ENCODE measurements around the gene ZNF486. TPM values are rescaled to one million over a fixed set of nuclear protein-coding genes. Genes with fewer than 3 reads are reported as not detected.
"Not testable (repeated sequence)": the region's sequence is repeated elsewhere in the genome, so short reads cannot be mapped to it uniquely, and the experiment has no call there.

Gene ZNF486
- total and polyA plus RNA-seq, 2 donors from 2014 or later = 2.6 to 12.9 TPM

GRCh38 chr19:20167651-20168122 is 673 bp downstream of the ZNF486 start:
- TF ChIP-seq, protein P1, sequence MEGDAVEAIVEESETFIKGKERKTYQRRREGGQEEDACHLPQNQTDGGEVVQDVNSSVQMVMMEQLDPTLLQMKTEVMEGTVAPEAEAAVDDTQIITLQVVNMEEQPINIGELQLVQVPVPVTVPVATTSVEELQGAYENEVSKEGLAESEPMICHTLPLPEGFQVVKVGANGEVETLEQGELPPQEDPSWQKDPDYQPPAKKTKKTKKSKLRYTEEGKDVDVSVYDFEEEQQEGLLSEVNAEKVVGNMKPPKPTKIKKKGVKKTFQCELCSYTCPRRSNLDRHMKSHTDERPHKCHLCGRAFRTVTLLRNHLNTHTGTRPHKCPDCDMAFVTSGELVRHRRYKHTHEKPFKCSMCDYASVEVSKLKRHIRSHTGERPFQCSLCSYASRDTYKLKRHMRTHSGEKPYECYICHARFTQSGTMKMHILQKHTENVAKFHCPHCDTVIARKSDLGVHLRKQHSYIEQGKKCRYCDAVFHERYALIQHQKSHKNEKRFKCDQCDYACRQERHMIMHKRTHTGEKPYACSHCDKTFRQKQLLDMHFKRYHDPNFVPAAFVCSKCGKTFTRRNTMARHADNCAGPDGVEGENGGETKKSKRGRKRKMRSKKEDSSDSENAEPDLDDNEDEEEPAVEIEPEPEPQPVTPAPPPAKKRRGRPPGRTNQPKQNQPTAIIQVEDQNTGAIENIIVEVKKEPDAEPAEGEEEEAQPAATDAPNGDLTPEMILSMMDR (IDR thresholded peaks at IDR 0.05; ENCODE audit: borderline replicate concordance, extremely low read depth, insufficient read depth) = no peak
- Histone ChIP-seq H3K4me1 (ENCODE audit: control insufficient read depth in 2 of 3, insufficient read depth in 2 of 3, low read depth in 1 of 3, low read length in 3 of 3) (peaks cover 0 to 4% (median 3%) of the 10 kb centered on the region in 3 donors), H3K27ac (ENCODE audit: low read depth in 2 of 2, low read length in 2 of 2) (peak overlapping the region; percentile 29 to 44), H3K9me3 (ENCODE audit: control insufficient read depth in 2 of 3, insufficient read depth in 1 of 3, low read length in 3 of 3) (no peaks in the 10 kb centered on the region), H3K9ac (ENCODE audit: low read length in 3 of 3) (peak overlapping the region in 2 of 3 donors; percentile 60 to 93), H3K4me3 (ENCODE audit: low read length in 3 of 3) (peak overlapping the region; percentile 78 to 96 (median 82)), H3K36me3 (ENCODE audit: control insufficient read depth in 2 of 3, insufficient read depth in 3 of 3, low read length in 3 of 3) (peaks cover 0 to 2% (median 0%) of the 10 kb centered on the region in 3 donors), H3K27me3 (ENCODE audit: control insufficient read depth, insufficient read depth, low read length) (no peaks in the 10 kb centered on the region)
- no peak for FAIRE-seq
- peak in 2 of 5 donors; percentile 48 to 57 for DNase-seq
- intact Hi-C loops (cut with DNase I) = no loop called here

DNA sequence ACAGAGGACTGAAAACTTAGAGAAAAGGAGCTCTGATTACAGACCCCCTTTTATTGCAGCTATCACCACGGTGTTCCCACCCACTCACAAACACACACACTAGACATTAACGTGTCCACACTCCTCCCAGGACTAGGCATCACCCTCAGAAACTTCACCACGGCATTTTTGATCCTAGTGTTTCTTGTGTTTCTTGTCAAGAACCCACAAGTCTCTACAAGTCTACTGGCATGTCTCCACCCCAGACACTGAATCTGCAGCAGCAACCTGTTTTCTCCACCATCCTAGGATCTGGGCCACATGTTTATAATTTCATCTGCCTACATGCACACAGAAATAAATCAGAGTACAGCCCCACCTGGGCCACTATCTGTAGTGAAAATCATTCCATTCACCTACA is 4.3 kb downstream of the ZNF486 start:
- FAIRE-seq (no peak), DNase-seq (no peak)
- H3K27ac ChIP-seq (ENCODE audit: low read depth in 2 of 2, low read length in 2 of 2) = no peak overlapping the region
- H3K4me1 ChIP-seq (ENCODE audit: control insufficient read depth in 2 of 3, insufficient read depth in 2 of 3, low read depth in 1 of 3, low read length in 3 of 3) = peaks cover 0 to 4% (median 3%) of the 10 kb centered on the region in 3 donors
- TF ChIP-seq, protein P1 (IDR thresholded peaks at IDR 0.05; ENCODE audit: borderline replicate concordance, extremely low read depth, insufficient read depth) = no peak
- H3K9ac ChIP-seq (ENCODE audit: low read length in 3 of 3) = no peak overlapping the region
- peaks cover 0 to 2% (median 0%) of the 10 kb centered on the region in 3 donors for H3K36me3 ChIP-seq (ENCODE audit: control insufficient read depth in 2 of 3, insufficient read depth in 3 of 3, low read length in 3 of 3)
- H3K27me3 ChIP-seq (ENCODE audit: control insufficient read depth, insufficient read depth, low read length) = no peaks in the 10 kb centered on the region
- intact Hi-C loops (cut with DNase I) = no loop called here
- H3K9me3 ChIP-seq (ENCODE audit: control insufficient read depth in 2 of 3, insufficient read depth in 1 of 3, low read length in 3 of 3) = no peaks in the 10 kb centered on the region
- H3K4me3 ChIP-seq (ENCODE audit: low read length in 3 of 3) = no peak overlapping the region

- DNase-seq = peak in 1 of 5 donors; percentile 71
- H3K4me1 ChIP-seq (ENCODE audit: control insufficient read depth in 2 of 3, insufficient read depth in 2 of 3, low read depth in 1 of 3, low read length in 3 of 3); FAIRE-seq; H3K9ac ChIP-seq (ENCODE audit: low read length in 3 of 3); H3K27ac ChIP-seq (ENCODE audit: low read depth in 2 of 2, low read length in 2 of 2); intact Hi-C loops (cut with DNase I); H3K27me3 ChIP-seq (ENCODE audit: control insufficient read depth, insufficient read depth, low read length); H3K4me3 ChIP-seq (ENCODE audit: low read length in 3 of 3); H3K9me3 ChIP-seq (ENCODE audit: control insufficient read depth in 2 of 3, insufficient read depth in 1 of 3, low read length in 3 of 3); H3K36me3 ChIP-seq (ENCODE audit: control insufficient read depth in 2 of 3, insufficient read depth in 3 of 3, low read length in 3 of 3): not testable (repeated sequence)
These were observed 8.8 kb downstream of the ZNF486 start for GRCh38 chr19:20175848-20176247.

DNA sequence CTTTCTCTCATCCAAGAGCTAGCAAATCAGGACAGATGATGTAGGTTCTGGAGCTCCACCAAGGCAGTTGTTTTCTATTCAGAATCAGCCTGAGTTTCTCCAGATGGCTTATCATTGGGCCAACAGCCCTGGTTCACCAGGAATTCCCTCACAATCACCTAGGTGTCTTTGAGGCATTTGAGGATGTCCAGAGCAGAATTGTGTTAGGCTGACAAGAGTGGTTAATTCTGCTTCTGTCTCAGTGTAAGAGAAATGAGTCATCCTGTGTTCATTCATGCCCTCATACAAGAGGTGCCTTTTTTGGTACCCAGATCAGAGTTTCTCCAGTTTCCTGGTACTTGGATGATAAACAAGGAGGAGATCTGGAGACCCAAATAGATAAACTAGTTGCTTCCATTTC is 12.9 kb downstream of the ZNF486 start:
- H3K27me3 ChIP-seq (ENCODE audit: control insufficient read depth, insufficient read depth, low read length); H3K9me3 ChIP-seq (ENCODE audit: control insufficient read depth in 2 of 3, insufficient read depth in 1 of 3, low read length in 3 of 3); FAIRE-seq; H3K4me3 ChIP-seq (ENCODE audit: low read length in 3 of 3); H3K27ac ChIP-seq (ENCODE audit: low read depth in 2 of 2, low read length in 2 of 2); DNase-seq; intact Hi-C loops (cut with DNase I); H3K4me1 ChIP-seq (ENCODE audit: control insufficient read depth in 2 of 3, insufficient read depth in 2 of 3, low read depth in 1 of 3, low read length in 3 of 3); H3K36me3 ChIP-seq (ENCODE audit: control insufficient read depth in 2 of 3, insufficient read depth in 3 of 3, low read length in 3 of 3); H3K9ac ChIP-seq (ENCODE audit: low read length in 3 of 3): not testable (repeated sequence)
